Stimulated activated CD8-positive, alpha-beta memory T cell treated with anti-CD3 and anti-CD28 coated beads, Interleukin-4, amount 100 ng/mL, for 48 hours (primary cell): ENCODE results near the gene SIDT2.
A peak's percentile ranks its signal among the peaks of the same experiment; 100 is the strongest.

Source experiments
- DNase-seq: peaks from one replicate; pipeline ENCODE4 v3.0.0-alpha.2; 2020

The SIDT2 gene

GRCh38 chr11:117223741-117224689, 45.5 kb downstream of the SIDT2 start:
- DNase-seq: no peak

GRCh38 chr11:117225553-117226170, 47.1 kb downstream of the SIDT2 start:
- no peak for DNase-seq

GRCh38 chr11:117226388-117227385, 48.1 kb downstream of the SIDT2 start:
- DNase-seq: peak; percentile 50

- no peak for DNase-seq
Observed at GRCh38 chr11:117228091-117228490, 49.5 kb downstream of the SIDT2 start.

GRCh38 chr11:117229411-117229810, 50.9 kb downstream of the SIDT2 start:
- no peak for DNase-seq

- DNase-seq: no peak
Observed at GRCh38 chr11:117229931-117230285, 51.4 kb downstream of the SIDT2 start.

GRCh38 chr11:117230286-117230961, 51.9 kb downstream of the SIDT2 start:
- DNase-seq: peak; percentile 73

GRCh38 chr11:117230999-117231841, 52.7 kb downstream of the SIDT2 start:
- no peak for DNase-seq

GRCh38 chr11:117231842-117232091, 53.2 kb downstream of the SIDT2 start, which contains the start of gene PCSK7:
Gene PCSK7, minus strand, starts transcription at chr11:117232073. Its CDS starts 2,229 bp downstream, at chr11:117229844.
- DNase-seq: no peak

- peak; percentile 79 for DNase-seq
Observed at GRCh38 chr11:117232092-117232878, 53.7 kb downstream of the SIDT2 start, which contains the start of gene RNF214. Gene RNF214, plus strand, starts transcription at chr11:117232671. Its CDS starts 1,602 bp downstream, at chr11:117234273.

GRCh38 chr11:117232911-117233409, 54.4 kb downstream of the SIDT2 start:
- DNase-seq: peak; percentile 37

- DNase-seq: no peak
Observed at GRCh38 chr11:117238221-117238620, 59.7 kb downstream of the SIDT2 start.

GRCh38 chr11:117239295-117239694, 60.8 kb downstream of the SIDT2 start:
- no peak for DNase-seq
